K562 (cell line): ENCODE results near the gene MED19. TPM values are rescaled to one million over a fixed set of nuclear protein-coding genes. Genes with fewer than 3 reads are reported as not detected.

Experiments
- ARID1B ChIP-seq: fragments of 450-650 bp; IDR thresholded peaks from 2 replicates; pipeline ENCODE4 v1.6.1; 2016; ENCODE audit warnings: antibody characterized with exemption, mild to moderate bottlenecking, inconsistent platforms
- ATF3 ChIP-seq, 2 experiments: fragments of 450-650 bp in 1 of 2; sonication (generic) in 1 of 2; formaldehyde crosslinking in 1 of 2; IDR thresholded peaks in 1 of 2; conservative IDR thresholded peaks in 1 of 2; 2 replicates each; pipeline versions ENCODE4 v1.6.1 to v1.8.1; 2016 to 2023; ENCODE audit warnings: mild to moderate bottlenecking in 2 of 2, moderate library complexity in 2 of 2, inconsistent platforms in 1 of 2, missing genetic modification reagents in 1 of 2
- ATF7 ChIP-seq: fragments of 450-650 bp; IDR thresholded peaks from 2 replicates; pipeline ENCODE4 v1.7.1; 2014; ENCODE audit warnings: mild to moderate bottlenecking, moderate library complexity
- E2F1 ChIP-seq: sonication (generic); formaldehyde crosslinking; IDR thresholded peaks from 2 replicates; pipeline ENCODE4 v1.8.1; 2023; ENCODE audit warnings: mild to moderate bottlenecking, missing genetic modification reagents, moderate library complexity
- EGR1 ChIP-seq: fragments of 450-650 bp; conservative IDR thresholded peaks from 2 replicates; pipeline ENCODE4 v1.6.1; 2017; ENCODE audit warnings: mild to moderate bottlenecking
- HNRNPH1 ChIP-seq: fragments of 200-400 bp; formaldehyde crosslinking; optimal IDR thresholded peaks from 2 replicates; pipeline ENCODE3; 2017; ENCODE audit warnings: low read depth, mild to moderate bottlenecking, low read length, moderate library complexity
- PREB ChIP-seq: sonication (generic); formaldehyde crosslinking; IDR thresholded peaks from 2 replicates; pipeline ENCODE4 v1.8.1; 2023; ENCODE audit warnings: mild to moderate bottlenecking, missing genetic modification reagents
- RBFOX2 ChIP-seq: fragments of 200-400 bp; formaldehyde crosslinking; IDR thresholded peaks from 2 replicates; pipeline ENCODE4 v1.6.1; 2017; ENCODE audit warnings: low read depth, mild to moderate bottlenecking, low read length, moderate library complexity
- TFAM ChIP-seq: fragments of 250-450 bp; sonication (Bioruptor Pico); conservative IDR thresholded peaks from 2 replicates; pipeline ENCODE4 v1.5.0; 2021; ENCODE audit warnings: mild to moderate bottlenecking, moderate library complexity
- XRCC5 ChIP-seq: fragments of 200-400 bp; formaldehyde crosslinking; IDR thresholded peaks from 2 replicates; pipeline ENCODE4 v1.6.1; 2017; ENCODE audit warnings: low read depth, mild to moderate bottlenecking, low read length
- ZNF318 ChIP-seq, 2 experiments: fragments of 450-650 bp; IDR thresholded peaks; 2 replicates each; pipeline ENCODE4 v1.6.1; 2016; ENCODE audit warnings: mild to moderate bottlenecking in 2 of 2, borderline replicate concordance in 1 of 2, low read depth in 1 of 2, moderate library complexity in 1 of 2
- polyA plus RNA-seq, 8 experiments: library from polyadenylated mRNA; depleted of rRNA in 4 of 8; stranded (reverse) in 5 of 8; unstranded in 3 of 8; fragments of >200 nt; fragmentation: Nextera tagmentation in 2 of 8; fragmentation: Illumina TruSeq in 1 of 8; extraction: Ambion mirVana in 2 of 8; extraction: Trizol in 1 of 8; gene quantifications; 2 replicates each; pipeline versions ENCODE4 v1.2.1 to v1.2.3, GENCODE V29; 2011 to 2014; ENCODE audit warnings: inconsistent platforms in 1 of 8, missing spikeins in 1 of 8
- total RNA-seq, 7 experiments: library from RNA; depleted of rRNA in 6 of 7; stranded (reverse); fragments of >200 nt in 6 of 7; fragmentation: Illumina TruSeq in 2 of 7; extraction: Trizol in 2 of 7; gene quantifications; 2 replicates each; pipeline versions ENCODE4 v1.2.1 to v1.2.3, GENCODE V29; 2011 to 2021; ENCODE audit warnings: low replicate concordance in 1 of 7
- TF ChIP-seq, protein P1 (sequence below): IDR thresholded peaks from 2 replicates; pipeline ENCODE4 v1.6.1; 2016; ENCODE audit warnings: missing genetic modification characterization, missing compliant biosample characterization

MED19 gene
- total and polyA plus RNA-seq, 9 of the 15 experiments (the other 6 are each of a cell fraction or from before 2014, with no cell fraction given): 7.3 to 23.5 (median 15.0) TPM

- TF ChIP-seq, protein P1, sequence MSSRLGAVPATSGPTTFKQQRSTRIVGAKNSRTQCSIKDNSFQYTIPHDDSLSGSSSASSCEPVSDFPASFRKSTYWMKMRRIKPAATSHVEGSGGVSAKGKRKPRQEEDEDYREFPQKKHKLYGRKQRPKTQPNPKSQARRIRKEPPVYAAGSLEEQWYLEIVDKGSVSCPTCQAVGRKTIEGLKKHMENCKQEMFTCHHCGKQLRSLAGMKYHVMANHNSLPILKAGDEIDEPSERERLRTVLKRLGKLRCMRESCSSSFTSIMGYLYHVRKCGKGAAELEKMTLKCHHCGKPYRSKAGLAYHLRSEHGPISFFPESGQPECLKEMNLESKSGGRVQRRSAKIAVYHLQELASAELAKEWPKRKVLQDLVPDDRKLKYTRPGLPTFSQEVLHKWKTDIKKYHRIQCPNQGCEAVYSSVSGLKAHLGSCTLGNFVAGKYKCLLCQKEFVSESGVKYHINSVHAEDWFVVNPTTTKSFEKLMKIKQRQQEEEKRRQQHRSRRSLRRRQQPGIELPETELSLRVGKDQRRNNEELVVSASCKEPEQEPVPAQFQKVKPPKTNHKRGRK (tag): no peak
- TF ChIP-seq ZNF318 (IDR thresholded peaks at IDR 0.05; ENCODE audit: borderline replicate concordance in 1 of 2, low read depth in 1 of 2) (no peak), XRCC5 (peak; percentile 99), ATF3 (IDR thresholded peaks at IDR 0.05) (no peak; the same call in 1 of the 2 replicates), ATF3 (CRISPR knock-in tag; conservative IDR thresholded peaks at IDR 0.05) (0 out of 2 replicates have a peak, but pooled peaks have one; percentile 73), PREB (CRISPR knock-in tag) (no peak), E2F1 (CRISPR knock-in tag) (peak; percentile 86), ATF7 (peak; percentile 97), TFAM (no peak), HNRNPH1 (no peak), ARID1B (peak; percentile 60), RBFOX2 (peak; percentile 99), EGR1 (peak; percentile 82)
Observed at GRCh38 chr11:57741132-57742086, 29.4 kb upstream of the MED19 start, which contains the start of gene SELENOH (continued).
